Duodenal mucosa (tissue), 2 donors: ENCODE results near the gene MINDY1.

Source experiments
- H3K27ac ChIP-seq: one replicate; pipeline ENCODE4 v1.7.0; 2013; ENCODE audit warnings: low read depth, low read length
- H3K27me3 ChIP-seq, 2 donors: one replicate each; pipeline ENCODE4 v1.7.0; 2013; ENCODE audit warnings: low read length in 2 of 2, control low read depth in 1 of 2; ENCODE audit not compliant: insufficient read depth in 2 of 2, control insufficient read depth in 1 of 2
- H3K36me3 ChIP-seq, 2 donors: one replicate each; pipeline ENCODE4 v1.7.0; 2013; ENCODE audit warnings: low read length in 2 of 2, control low read depth in 1 of 2; ENCODE audit not compliant: insufficient read depth in 2 of 2, control insufficient read depth in 1 of 2
- H3K4me1 ChIP-seq, 2 donors: one replicate each; pipeline ENCODE4 v1.7.0; 2013; ENCODE audit warnings: low read length in 2 of 2, control low read depth in 1 of 2; ENCODE audit not compliant: insufficient read depth in 2 of 2, control insufficient read depth in 1 of 2
- H3K4me3 ChIP-seq, 2 donors: one replicate each; pipeline ENCODE4 v1.7.0; 2013; ENCODE audit warnings: low read length in 2 of 2, low read depth in 1 of 2
- H3K9ac ChIP-seq, 2 donors: one replicate each; pipeline ENCODE4 v1.7.0; 2013; ENCODE audit warnings: low read length in 2 of 2, low read depth in 1 of 2
- H3K9me3 ChIP-seq, 2 donors: one replicate each; pipeline ENCODE4 v1.7.0; 2013; ENCODE audit warnings: low read length in 2 of 2, control low read depth in 1 of 2; ENCODE audit not compliant: control insufficient read depth in 1 of 2

Gene MINDY1

GRCh38 chr1:150994248-150994647 lies 12.5 kb downstream of the MINDY1 start:
- Histone ChIP-seq H3K9ac (no peak overlapping the region), H3K27me3 (no peaks in the 10 kb centered on the region), H3K4me1 (peaks cover 0 to 5% of the 10 kb centered on the region in 2 donors), H3K27ac (no peak overlapping the region), H3K4me3 (no peak overlapping the region), H3K9me3 (no peaks in the 10 kb centered on the region), H3K36me3 (peaks cover 16 to 26% of the 10 kb centered on the region in 2 donors)

- H3K9ac ChIP-seq, result no peak overlapping the region
- H3K36me3 ChIP-seq, result peaks cover 9 to 13% of the 10 kb centered on the region in 2 donors
- no peak overlapping the region for H3K4me3 ChIP-seq
- peaks cover 0 to 5% of the 10 kb centered on the region in 2 donors for H3K4me1 ChIP-seq
- no peaks in the 10 kb centered on the region for H3K9me3 ChIP-seq
- H3K27ac ChIP-seq, result no peak overlapping the region
- no peaks in the 10 kb centered on the region for H3K27me3 ChIP-seq
Measured at GRCh38 chr1:150992626-150993025, 14.1 kb downstream of the MINDY1 start.

GRCh38 chr1:150987924-150988323 lies 18.8 kb downstream of the MINDY1 start:
- no peaks in the 10 kb centered on the region for H3K27me3 ChIP-seq
- H3K27ac ChIP-seq, result no peak overlapping the region
- no peak overlapping the region for H3K9ac ChIP-seq
- H3K9me3 ChIP-seq, result no peaks in the 10 kb centered on the region
- H3K4me1 ChIP-seq, result no peaks in the 10 kb centered on the region
- H3K36me3 ChIP-seq, result no peaks in the 10 kb centered on the region
- H3K4me3 ChIP-seq, result no peak overlapping the region

- Histone ChIP-seq H3K9ac (no peak overlapping the region), H3K36me3 (no peaks in the 10 kb centered on the region), H3K4me1 (peaks cover 18% of the 10 kb centered on the region in 2 donors), H3K27ac (no peak overlapping the region), H3K4me3 (no peak overlapping the region), H3K9me3 (no peaks in the 10 kb centered on the region), H3K27me3 (no peaks in the 10 kb centered on the region)
Measured at GRCh38 chr1:150985179-150985825, 21.4 kb downstream of the MINDY1 start.

GRCh38 chr1:150981805-150982712 lies 24.6 kb downstream of the MINDY1 start, which contains the start of gene ANXA9:
Gene ANXA9, plus strand, starts transcription at chr1:150982292. Its CDS starts 814 bp downstream, at chr1:150983106.
- H3K4me3 ChIP-seq, result no peak within 1 kb of the TSS
- no peaks in the 10 kb centered on the region for H3K27me3 ChIP-seq
- H3K27ac ChIP-seq, result no peak within 1 kb of the TSS
- peaks cover 35 to 36% of the 10 kb centered on the region in 2 donors for H3K4me1 ChIP-seq
- no peaks in the 10 kb centered on the region for H3K36me3 ChIP-seq
- peak within 1 kb of the TSS in 1 of 2 donors; percentile 0 for H3K9ac ChIP-seq
- H3K9me3 ChIP-seq, result no peaks in the 10 kb centered on the region

GRCh38 chr1:150981177-150981804 lies 25.4 kb downstream of the MINDY1 start:
- no peaks in the 10 kb centered on the region for H3K27me3 ChIP-seq
- H3K4me3 ChIP-seq, result no peak overlapping the region
- H3K4me1 ChIP-seq, result peaks cover 39 to 41% of the 10 kb centered on the region in 2 donors
- H3K36me3 ChIP-seq, result no peaks in the 10 kb centered on the region
- H3K9me3 ChIP-seq, result no peaks in the 10 kb centered on the region
- no peak overlapping the region for H3K27ac ChIP-seq
- no peak overlapping the region for H3K9ac ChIP-seq

- Histone ChIP-seq H3K9me3 (no peaks in the 10 kb centered on the region), H3K36me3 (no peaks in the 10 kb centered on the region), H3K4me3 (peak overlapping the region; percentile 19 to 46), H3K27me3 (no peaks in the 10 kb centered on the region), H3K4me1 (peaks cover 39 to 41% of the 10 kb centered on the region in 2 donors), H3K27ac (no peak overlapping the region), H3K9ac (peak overlapping the region in 1 of 2 donors; percentile 15)
Measured at GRCh38 chr1:150979092-150980056, 27.3 kb downstream of the MINDY1 start.

- Histone ChIP-seq H3K9me3 (no peaks in the 10 kb centered on the region), H3K4me3 (peak overlapping the region in 1 of 2 donors; percentile 46), H3K4me1 (peaks cover 49 to 50% of the 10 kb centered on the region in 2 donors), H3K27me3 (no peaks in the 10 kb centered on the region), H3K27ac (peak overlapping the region; percentile 59), H3K9ac (peak overlapping the region in 1 of 2 donors; percentile 20), H3K36me3 (no peaks in the 10 kb centered on the region)
Measured at GRCh38 chr1:150976879-150977694, 29.6 kb downstream of the MINDY1 start.

- no peak overlapping the region for H3K9ac ChIP-seq
- H3K27ac ChIP-seq, result no peak overlapping the region
- peaks cover 49 to 50% of the 10 kb centered on the region in 2 donors for H3K4me1 ChIP-seq
Measured at GRCh38 chr1:150976401-150976821, 30.3 kb downstream of the MINDY1 start.

More at GRCh38 chr1:150976401-150976821, 30.3 kb downstream of the MINDY1 start:
- no peak overlapping the region for H3K4me3 ChIP-seq
- no peaks in the 10 kb centered on the region for H3K27me3 ChIP-seq
- H3K36me3 ChIP-seq, result no peaks in the 10 kb centered on the region
- no peaks in the 10 kb centered on the region for H3K9me3 ChIP-seq
